GM10248 (cell line): ENCODE results near the gene ECE2.

Source experiments
- CTCF ChIA-PET: fragments of 300-600 bp; sonication (Branson Sonifier 250); formaldehyde crosslinking; extraction: SDS; loops from one replicate; lab custom pipeline; 2021; ENCODE audit warnings: antibody characterized with exemption; lab: Yijun Ruan, JAX
- POLR2A ChIA-PET: fragments of 350-650 bp; sonication (Branson Sonifier 250); formaldehyde crosslinking; extraction: SDS; loops from one replicate; lab custom pipeline; 2020; ENCODE audit warnings: antibody characterized with exemption; lab: Yijun Ruan, JAX
- DNase-seq: peaks from one replicate; pipeline ENCODE4 v3.0.0; 2012; ENCODE audit errors: extremely low spot score
- TF ChIP-seq, protein P1 (sequence below): IDR thresholded peaks from 2 replicates; pipeline ENCODE4 v1.5.1; 2012; ENCODE audit warnings: mild to moderate bottlenecking, low read depth; ENCODE audit errors: extremely low read depth, missing control alignments, control extremely low read depth

Gene ECE2

DNA sequence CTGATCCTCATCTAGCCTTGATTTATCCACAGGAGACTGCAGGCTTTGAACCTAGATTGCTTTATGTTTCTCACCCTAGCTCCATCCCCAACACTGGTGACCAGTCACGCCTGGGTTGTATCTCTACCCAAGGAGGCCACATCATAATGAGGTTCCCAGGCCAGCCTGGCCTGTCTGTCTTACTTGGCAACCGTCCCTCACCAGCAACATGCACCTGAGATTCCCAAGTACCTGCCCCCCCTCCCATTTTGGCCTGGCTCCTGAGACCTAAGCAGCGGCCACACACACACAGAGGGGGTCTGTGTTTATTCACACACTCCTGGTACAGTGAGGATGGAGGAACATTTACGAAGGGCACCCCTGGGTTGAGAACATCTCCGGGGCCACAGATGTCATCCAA lies 16.9 kb upstream of the ECE2 start:
- DNase-seq, result no peak
- ChIA-PET CTCF (interaction anchor here (1.5 to 2.1 kb wide), 3 partner anchors 9 to 32 kb away, joined by 5 to 7 read pairs (median 6); partner anchors contain the start of gene EEF1AKMT4), POLR2A (no interaction called here)
- TF ChIP-seq, protein P1, sequence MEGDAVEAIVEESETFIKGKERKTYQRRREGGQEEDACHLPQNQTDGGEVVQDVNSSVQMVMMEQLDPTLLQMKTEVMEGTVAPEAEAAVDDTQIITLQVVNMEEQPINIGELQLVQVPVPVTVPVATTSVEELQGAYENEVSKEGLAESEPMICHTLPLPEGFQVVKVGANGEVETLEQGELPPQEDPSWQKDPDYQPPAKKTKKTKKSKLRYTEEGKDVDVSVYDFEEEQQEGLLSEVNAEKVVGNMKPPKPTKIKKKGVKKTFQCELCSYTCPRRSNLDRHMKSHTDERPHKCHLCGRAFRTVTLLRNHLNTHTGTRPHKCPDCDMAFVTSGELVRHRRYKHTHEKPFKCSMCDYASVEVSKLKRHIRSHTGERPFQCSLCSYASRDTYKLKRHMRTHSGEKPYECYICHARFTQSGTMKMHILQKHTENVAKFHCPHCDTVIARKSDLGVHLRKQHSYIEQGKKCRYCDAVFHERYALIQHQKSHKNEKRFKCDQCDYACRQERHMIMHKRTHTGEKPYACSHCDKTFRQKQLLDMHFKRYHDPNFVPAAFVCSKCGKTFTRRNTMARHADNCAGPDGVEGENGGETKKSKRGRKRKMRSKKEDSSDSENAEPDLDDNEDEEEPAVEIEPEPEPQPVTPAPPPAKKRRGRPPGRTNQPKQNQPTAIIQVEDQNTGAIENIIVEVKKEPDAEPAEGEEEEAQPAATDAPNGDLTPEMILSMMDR, result no peak

DNA sequence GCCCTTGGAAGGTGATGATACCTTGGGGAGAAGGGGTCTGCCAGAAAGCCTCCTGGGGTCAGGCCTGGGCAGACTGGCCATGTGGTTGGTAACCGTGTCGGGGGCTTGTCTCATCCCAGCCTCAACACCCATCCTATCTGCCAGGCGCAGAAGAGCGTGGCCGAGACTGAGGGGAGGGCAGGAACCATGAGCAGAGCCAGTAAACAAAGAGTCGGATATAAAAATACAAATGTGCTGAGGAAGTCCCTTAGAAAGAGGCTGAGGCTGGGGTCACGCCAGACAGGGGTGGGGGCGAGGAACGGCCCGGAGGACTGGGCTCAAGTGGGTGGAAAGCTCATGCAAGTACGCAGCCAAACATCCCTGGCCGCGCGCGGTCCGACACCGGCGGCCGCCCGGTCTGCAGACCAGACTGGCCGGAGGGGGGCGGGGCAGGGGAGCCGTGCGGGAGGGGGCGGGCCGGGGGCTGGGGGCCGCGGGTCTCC lies 16.4 kb upstream of the ECE2 start:
- ChIA-PET CTCF (interaction anchor here (1.1 to 2.1 kb wide), 3 partner anchors 10 to 31 kb away, joined by 4 to 7 read pairs (median 5); partner anchors contain the start of gene EEF1AKMT4), POLR2A (no interaction called here)
- DNase-seq, result no peak
- TF ChIP-seq, protein P1, result no peak

DNA sequence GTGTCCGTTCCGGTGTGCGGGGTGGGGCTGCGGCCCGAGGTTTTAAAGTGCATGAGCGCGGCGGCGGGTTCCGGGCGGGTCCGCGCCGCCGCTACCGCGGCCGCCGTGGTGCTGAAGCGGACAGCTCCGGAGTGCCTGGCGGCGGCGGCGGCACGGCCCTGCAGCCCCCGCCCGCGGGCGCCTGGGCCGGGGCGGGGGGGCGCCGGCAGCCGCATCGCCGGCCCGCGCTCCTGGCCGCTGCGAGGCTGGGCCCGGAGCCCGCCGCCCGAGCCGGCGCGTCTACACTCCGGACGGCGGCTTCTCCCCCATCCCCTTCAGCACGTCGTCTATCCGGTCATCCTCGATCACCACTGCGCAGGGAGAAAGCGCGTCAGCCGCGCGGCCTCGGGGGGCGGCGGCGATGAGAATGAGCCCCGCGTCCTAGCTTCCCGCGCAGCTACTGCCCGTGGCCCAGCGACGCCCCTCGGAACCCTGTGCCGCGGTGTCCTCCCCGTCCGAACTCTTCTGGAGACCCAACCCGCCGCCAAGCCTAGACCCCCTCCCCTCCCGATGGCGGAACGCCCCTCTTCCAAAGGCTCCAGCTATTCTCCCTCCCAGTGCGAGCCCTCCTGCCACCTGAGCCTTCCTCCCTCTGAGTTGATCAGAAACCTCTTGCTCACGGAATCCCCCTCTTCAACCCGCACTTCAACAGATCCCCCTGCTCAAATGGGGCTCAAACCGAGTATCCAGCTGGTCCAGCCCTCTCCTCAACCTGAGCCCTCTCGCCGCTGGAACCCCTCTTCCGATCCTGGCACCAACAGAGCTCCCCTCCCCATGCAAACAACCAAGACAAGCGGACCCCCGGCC lies 15.7 kb upstream of the ECE2 start:
- DNase-seq, result peak; percentile 72
- ChIA-PET CTCF (interaction anchor here (1.1 to 1.5 kb wide), 3 partner anchors 9 to 33 kb away, joined by 4 read pairs; no protein-coding TSS in a partner anchor), POLR2A (interaction anchor here (0.6 kb wide), 1 partner anchor 26 kb away, joined by 6 read pairs; no protein-coding TSS in a partner anchor)
- TF ChIP-seq, protein P1, result no peak

DNA sequence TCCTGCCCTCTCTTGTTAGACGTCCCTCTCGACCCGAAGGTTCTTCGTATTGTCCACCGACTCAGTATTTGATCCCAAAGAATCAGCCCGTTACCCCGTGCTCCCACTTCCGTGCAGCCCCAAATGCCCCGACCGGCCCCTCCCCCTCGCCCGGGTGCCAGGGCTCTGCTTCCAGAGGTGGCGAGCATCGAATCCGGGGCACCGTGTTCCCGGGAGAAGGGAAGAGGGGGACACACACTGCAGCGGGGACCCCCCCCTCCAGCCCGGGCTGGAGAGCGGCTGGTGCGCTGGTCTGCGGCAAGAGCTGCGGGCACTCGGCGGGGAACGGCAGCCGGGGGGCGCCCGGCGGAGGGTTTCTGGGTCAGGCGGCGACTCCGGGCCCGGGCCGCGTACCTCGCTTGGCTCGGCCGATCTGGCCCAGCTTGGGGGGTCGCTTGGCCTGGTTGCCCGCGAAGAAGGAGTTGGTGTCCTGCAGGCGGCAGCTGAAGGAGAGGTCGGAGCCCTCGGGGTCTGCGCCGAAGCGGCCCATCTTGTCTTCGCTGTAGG lies 15.0 kb upstream of the ECE2 start:
- TF ChIP-seq, protein P1, result no peak
- ChIA-PET CTCF (interaction anchor here (1.1 to 1.5 kb wide), 3 partner anchors 9 to 34 kb away, joined by 4 read pairs; no protein-coding TSS in a partner anchor), POLR2A (interaction anchor here (0.6 kb wide), 1 partner anchor 26 kb away, joined by 6 read pairs; no protein-coding TSS in a partner anchor)
- no peak for DNase-seq

DNA sequence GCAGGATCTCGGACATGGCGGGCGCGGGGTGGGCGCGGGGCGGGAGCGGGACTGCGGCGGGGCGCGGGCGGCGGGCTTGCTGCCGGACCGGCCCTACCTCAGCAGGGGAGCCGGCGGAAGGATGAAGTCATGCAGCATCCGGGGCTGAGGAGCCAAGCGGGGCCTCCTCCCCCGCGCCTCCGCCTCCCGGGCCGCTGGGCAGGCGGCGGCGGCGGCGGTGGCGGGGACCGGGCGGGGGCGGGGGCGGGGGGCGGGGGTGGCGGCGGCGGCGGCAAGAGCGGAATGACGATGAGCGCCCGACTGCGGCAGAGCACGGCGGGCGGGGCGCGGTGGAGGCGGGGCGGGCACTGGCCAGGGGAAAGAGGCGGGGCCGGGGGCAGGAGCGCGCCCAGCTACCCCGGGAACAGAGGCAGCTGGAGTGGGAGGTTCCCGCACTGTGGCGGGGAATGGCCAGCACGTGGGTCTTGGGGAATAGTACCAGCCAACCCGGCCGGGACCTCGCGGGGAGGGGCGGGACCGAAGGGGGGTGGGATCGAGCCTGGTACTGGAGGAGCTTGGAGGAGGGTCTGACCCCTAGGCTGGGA lies 14.5 kb upstream of the ECE2 start, which contains the start of gene CAMK2N2:
Gene CAMK2N2, minus strand, starts transcription at position 284 of the 584 bp plus-strand sequence. Its CDS starts 268 bp downstream, at position 16.
- TF ChIP-seq, protein P1, result no peak
- CTCF ChIA-PET, result interaction anchor here (1.2 to 1.5 kb wide), 3 partner anchors 10 to 35 kb away, joined by 4 to 6 read pairs (median 4); partner anchors contain the start of gene EEF1AKMT4
- POLR2A ChIA-PET, result interaction anchor here (0.6 kb wide), 1 partner anchor 25 kb away, joined by 6 read pairs; no protein-coding TSS in a partner anchor
- peak; percentile 80 for DNase-seq
